HepG2 (cell line): ENCODE measurements around the gene PPM1H. TPM values are rescaled to one million over a fixed set of nuclear protein-coding genes. Genes with fewer than 3 reads are reported as not detected.
A peak's percentile ranks its signal among the peaks of the same experiment; 100 is the strongest.

Experiments
- FIP1L1 ChIP-seq: fragments of 200-400 bp; formaldehyde crosslinking; IDR thresholded peaks from 2 replicates; pipeline ENCODE4 v1.6.1; 2018; ENCODE audit warnings: low read depth, mild to moderate bottlenecking, low read length, moderate library complexity, borderline replicate concordance; ENCODE audit not compliant: insufficient read depth
- HNF4G ChIP-seq, 2 experiments: sonication (generic) in 1 of 2; formaldehyde crosslinking in 1 of 2; IDR thresholded peaks; 2 replicates each; pipeline versions ENCODE4 v1.4.0 to v1.6.1; 2011 to 2020; ENCODE audit warnings: borderline replicate concordance in 2 of 2, low read depth in 2 of 2, mild to moderate bottlenecking in 2 of 2, low read length in 1 of 2, missing genetic modification reagents in 1 of 2, moderate library complexity in 1 of 2
- HOXA3 ChIP-seq: sonication (generic); formaldehyde crosslinking; IDR thresholded peaks from 2 replicates; pipeline ENCODE4 v1.5.0; 2020; ENCODE audit warnings: missing genetic modification reagents
- POLR2AphosphoS2 ChIP-seq: IDR thresholded peaks from 2 replicates; pipeline ENCODE4 v1.6.1; 2011; ENCODE audit warnings: low read depth, low read length, improper control_type of control experiment
- RARA ChIP-seq: IDR thresholded peaks from 2 replicates; pipeline ENCODE4 v1.6.1; 2016; ENCODE audit warnings: missing genetic modification reagents, missing compliant biosample characterization
- SMAD1 ChIP-seq: sonication (generic); formaldehyde crosslinking; IDR thresholded peaks from 2 replicates; pipeline ENCODE4 v1.4.0; 2020; ENCODE audit warnings: missing genetic modification reagents, low read depth, mild to moderate bottlenecking, borderline replicate concordance
- XBP1 ChIP-seq: sonication (generic); formaldehyde crosslinking; IDR thresholded peaks from 2 replicates; pipeline ENCODE4 v1.5.0; 2020; ENCODE audit warnings: missing genetic modification reagents
- ZNF382 ChIP-seq: sonication (generic); formaldehyde crosslinking; IDR thresholded peaks from 2 replicates; pipeline ENCODE4 v1.5.0; 2020; ENCODE audit warnings: missing genetic modification reagents, mild to moderate bottlenecking, borderline replicate concordance
- polyA plus RNA-seq, 8 experiments: library from polyadenylated mRNA; depleted of rRNA in 3 of 8; stranded (reverse) in 7 of 8; unstranded in 1 of 8; fragments of >200 nt; fragmentation: Illumina TruSeq in 4 of 8; extraction: Trizol in 4 of 8; gene quantifications; 2 replicates each; pipeline versions ENCODE4 v1.2.1 to v1.2.3, GENCODE V29; 2011 to 2016; ENCODE audit warnings: low read depth in 4 of 8, missing spikeins in 1 of 8, mixed read lengths in 1 of 8; ENCODE audit not compliant: insufficient read depth in 1 of 8
- total RNA-seq, 5 experiments: library from RNA; depleted of rRNA; stranded (reverse); fragments of >200 nt; fragmentation: Illumina TruSeq; extraction: Trizol; gene quantifications; 2 replicates each; pipeline ENCODE4 v1.2.3, GENCODE V29; 2016; ENCODE audit warnings: low read depth in 1 of 5
- TF ChIP-seq, protein P1 (sequence below): sonication (generic); formaldehyde crosslinking; IDR thresholded peaks from 2 replicates; pipeline ENCODE4 v1.9.0; 2021; ENCODE audit warnings: mild to moderate bottlenecking, missing genetic modification reagents
- TF ChIP-seq, protein P2 (sequence below): sonication (generic); formaldehyde crosslinking; IDR thresholded peaks from 2 replicates; pipeline ENCODE4 v1.4.0; 2020; ENCODE audit warnings: missing genetic modification reagents
- TF ChIP-seq, protein P3 (sequence below): fragments of 450-650 bp; IDR thresholded peaks from 2 replicates; pipeline ENCODE4 v1.6.1; 2017; ENCODE audit warnings: mild to moderate bottlenecking
- TF ChIP-seq, protein P4 (sequence below): sonication (generic); formaldehyde crosslinking; conservative IDR thresholded peaks from 2 replicates; pipeline ENCODE4 v1.8.0; 2022; ENCODE audit warnings: missing genetic modification reagents

The PPM1H gene
- total and polyA plus RNA-seq, 2 of the 13 experiments (the other 11 are each of a cell fraction or from before 2014, with no cell fraction given): 29.1 to 38.1 TPM

DNA sequence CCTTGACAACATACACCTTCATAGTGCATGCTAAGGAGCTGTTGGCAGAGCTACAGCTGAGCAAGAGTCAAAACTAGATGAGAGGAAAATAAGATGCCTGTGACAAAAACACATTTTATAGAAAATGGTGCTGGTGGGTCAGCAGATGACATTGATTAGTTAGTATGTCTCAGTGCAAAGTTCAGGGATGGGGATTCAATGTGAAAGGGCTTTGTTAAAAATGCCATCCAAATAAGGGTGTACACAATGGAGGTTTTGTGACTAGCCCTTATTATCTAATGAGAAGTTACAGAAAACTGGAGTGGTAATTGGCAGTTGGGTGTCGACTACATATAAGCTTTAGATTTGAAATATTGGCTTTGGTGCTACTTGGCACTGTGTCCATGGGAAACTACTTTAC lies 299.3 kb downstream of the PPM1H start (continued):
- TF ChIP-seq, protein P1, sequence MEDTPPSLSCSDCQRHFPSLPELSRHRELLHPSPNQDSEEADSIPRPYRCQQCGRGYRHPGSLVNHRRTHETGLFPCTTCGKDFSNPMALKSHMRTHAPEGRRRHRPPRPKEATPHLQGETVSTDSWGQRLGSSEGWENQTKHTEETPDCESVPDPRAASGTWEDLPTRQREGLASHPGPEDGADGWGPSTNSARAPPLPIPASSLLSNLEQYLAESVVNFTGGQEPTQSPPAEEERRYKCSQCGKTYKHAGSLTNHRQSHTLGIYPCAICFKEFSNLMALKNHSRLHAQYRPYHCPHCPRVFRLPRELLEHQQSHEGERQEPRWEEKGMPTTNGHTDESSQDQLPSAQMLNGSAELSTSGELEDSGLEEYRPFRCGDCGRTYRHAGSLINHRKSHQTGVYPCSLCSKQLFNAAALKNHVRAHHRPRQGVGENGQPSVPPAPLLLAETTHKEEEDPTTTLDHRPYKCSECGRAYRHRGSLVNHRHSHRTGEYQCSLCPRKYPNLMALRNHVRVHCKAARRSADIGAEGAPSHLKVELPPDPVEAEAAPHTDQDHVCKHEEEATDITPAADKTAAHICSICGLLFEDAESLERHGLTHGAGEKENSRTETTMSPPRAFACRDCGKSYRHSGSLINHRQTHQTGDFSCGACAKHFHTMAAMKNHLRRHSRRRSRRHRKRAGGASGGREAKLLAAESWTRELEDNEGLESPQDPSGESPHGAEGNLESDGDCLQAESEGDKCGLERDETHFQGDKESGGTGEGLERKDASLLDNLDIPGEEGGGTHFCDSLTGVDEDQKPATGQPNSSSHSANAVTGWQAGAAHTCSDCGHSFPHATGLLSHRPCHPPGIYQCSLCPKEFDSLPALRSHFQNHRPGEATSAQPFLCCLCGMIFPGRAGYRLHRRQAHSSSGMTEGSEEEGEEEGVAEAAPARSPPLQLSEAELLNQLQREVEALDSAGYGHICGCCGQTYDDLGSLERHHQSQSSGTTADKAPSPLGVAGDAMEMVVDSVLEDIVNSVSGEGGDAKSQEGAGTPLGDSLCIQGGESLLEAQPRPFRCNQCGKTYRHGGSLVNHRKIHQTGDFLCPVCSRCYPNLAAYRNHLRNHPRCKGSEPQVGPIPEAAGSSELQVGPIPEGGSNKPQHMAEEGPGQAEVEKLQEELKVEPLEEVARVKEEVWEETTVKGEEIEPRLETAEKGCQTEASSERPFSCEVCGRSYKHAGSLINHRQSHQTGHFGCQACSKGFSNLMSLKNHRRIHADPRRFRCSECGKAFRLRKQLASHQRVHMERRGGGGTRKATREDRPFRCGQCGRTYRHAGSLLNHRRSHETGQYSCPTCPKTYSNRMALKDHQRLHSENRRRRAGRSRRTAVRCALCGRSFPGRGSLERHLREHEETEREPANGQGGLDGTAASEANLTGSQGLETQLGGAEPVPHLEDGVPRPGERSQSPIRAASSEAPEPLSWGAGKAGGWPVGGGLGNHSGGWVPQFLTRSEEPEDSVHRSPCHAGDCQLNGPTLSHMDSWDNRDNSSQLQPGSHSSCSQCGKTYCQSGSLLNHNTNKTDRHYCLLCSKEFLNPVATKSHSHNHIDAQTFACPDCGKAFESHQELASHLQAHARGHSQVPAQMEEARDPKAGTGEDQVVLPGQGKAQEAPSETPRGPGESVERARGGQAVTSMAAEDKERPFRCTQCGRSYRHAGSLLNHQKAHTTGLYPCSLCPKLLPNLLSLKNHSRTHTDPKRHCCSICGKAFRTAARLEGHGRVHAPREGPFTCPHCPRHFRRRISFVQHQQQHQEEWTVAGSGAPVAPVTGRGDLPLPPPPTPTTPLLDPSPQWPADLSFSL (CRISPR knock-in tag): no peak
- TF ChIP-seq POLR2AphosphoS2 (no peak), HNF4G (IDR thresholded peaks at IDR 0.05; ENCODE audit: borderline replicate concordance, low read depth, low read length) (peak; percentile 12; the same call in 1 of the 2 replicates), HNF4G (CRISPR knock-in tag; IDR thresholded peaks at IDR 0.05; ENCODE audit: borderline replicate concordance, low read depth) (no peak), ZNF382 (CRISPR knock-in tag) (no peak), RARA (CRISPR knock-in tag) (no peak), FIP1L1 (no peak), XBP1 (no peak), SMAD1 (no peak), HOXA3 (no peak)
- TF ChIP-seq, protein P2, sequence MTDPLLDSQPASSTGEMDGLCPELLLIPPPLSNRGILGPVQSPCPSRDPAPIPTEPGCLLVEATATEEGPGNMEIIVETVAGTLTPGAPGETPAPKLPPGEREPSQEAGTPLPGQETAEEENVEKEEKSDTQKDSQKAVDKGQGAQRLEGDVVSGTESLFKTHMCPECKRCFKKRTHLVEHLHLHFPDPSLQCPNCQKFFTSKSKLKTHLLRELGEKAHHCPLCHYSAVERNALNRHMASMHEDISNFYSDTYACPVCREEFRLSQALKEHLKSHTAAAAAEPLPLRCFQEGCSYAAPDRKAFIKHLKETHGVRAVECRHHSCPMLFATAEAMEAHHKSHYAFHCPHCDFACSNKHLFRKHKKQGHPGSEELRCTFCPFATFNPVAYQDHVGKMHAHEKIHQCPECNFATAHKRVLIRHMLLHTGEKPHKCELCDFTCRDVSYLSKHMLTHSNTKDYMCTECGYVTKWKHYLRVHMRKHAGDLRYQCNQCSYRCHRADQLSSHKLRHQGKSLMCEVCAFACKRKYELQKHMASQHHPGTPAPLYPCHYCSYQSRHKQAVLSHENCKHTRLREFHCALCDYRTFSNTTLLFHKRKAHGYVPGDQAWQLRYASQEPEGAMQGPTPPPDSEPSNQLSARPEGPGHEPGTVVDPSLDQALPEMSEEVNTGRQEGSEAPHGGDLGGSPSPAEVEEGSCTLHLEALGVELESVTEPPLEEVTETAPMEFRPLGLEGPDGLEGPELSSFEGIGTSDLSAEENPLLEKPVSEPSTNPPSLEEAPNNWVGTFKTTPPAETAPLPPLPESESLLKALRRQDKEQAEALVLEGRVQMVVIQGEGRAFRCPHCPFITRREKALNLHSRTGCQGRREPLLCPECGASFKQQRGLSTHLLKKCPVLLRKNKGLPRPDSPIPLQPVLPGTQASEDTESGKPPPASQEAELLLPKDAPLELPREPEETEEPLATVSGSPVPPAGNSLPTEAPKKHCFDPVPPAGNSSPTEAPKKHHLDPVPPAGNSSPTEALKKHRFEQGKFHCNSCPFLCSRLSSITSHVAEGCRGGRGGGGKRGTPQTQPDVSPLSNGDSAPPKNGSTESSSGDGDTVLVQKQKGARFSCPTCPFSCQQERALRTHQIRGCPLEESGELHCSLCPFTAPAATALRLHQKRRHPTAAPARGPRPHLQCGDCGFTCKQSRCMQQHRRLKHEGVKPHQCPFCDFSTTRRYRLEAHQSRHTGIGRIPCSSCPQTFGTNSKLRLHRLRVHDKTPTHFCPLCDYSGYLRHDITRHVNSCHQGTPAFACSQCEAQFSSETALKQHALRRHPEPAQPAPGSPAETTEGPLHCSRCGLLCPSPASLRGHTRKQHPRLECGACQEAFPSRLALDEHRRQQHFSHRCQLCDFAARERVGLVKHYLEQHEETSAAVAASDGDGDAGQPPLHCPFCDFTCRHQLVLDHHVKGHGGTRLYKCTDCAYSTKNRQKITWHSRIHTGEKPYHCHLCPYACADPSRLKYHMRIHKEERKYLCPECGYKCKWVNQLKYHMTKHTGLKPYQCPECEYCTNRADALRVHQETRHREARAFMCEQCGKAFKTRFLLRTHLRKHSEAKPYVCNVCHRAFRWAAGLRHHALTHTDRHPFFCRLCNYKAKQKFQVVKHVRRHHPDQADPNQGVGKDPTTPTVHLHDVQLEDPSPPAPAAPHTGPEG: no peak
- TF ChIP-seq, protein P3, sequence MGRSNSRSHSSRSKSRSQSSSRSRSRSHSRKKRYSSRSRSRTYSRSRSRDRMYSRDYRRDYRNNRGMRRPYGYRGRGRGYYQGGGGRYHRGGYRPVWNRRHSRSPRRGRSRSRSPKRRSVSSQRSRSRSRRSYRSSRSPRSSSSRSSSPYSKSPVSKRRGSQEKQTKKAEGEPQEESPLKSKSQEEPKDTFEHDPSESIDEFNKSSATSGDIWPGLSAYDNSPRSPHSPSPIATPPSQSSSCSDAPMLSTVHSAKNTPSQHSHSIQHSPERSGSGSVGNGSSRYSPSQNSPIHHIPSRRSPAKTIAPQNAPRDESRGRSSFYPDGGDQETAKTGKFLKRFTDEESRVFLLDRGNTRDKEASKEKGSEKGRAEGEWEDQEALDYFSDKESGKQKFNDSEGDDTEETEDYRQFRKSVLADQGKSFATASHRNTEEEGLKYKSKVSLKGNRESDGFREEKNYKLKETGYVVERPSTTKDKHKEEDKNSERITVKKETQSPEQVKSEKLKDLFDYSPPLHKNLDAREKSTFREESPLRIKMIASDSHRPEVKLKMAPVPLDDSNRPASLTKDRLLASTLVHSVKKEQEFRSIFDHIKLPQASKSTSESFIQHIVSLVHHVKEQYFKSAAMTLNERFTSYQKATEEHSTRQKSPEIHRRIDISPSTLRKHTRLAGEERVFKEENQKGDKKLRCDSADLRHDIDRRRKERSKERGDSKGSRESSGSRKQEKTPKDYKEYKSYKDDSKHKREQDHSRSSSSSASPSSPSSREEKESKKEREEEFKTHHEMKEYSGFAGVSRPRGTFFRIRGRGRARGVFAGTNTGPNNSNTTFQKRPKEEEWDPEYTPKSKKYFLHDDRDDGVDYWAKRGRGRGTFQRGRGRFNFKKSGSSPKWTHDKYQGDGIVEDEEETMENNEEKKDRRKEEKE: no peak
- TF ChIP-seq, protein P4, sequence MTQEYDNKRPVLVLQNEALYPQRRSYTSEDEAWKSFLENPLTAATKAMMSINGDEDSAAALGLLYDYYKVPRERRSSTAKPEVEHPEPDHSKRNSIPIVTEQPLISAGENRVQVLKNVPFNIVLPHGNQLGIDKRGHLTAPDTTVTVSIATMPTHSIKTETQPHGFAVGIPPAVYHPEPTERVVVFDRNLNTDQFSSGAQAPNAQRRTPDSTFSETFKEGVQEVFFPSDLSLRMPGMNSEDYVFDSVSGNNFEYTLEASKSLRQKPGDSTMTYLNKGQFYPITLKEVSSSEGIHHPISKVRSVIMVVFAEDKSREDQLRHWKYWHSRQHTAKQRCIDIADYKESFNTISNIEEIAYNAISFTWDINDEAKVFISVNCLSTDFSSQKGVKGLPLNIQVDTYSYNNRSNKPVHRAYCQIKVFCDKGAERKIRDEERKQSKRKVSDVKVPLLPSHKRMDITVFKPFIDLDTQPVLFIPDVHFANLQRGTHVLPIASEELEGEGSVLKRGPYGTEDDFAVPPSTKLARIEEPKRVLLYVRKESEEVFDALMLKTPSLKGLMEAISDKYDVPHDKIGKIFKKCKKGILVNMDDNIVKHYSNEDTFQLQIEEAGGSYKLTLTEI (CRISPR knock-in tag): no peak
